ENCODE results near the gene SLC22A12. TPM values are rescaled to one million over a fixed set of nuclear protein-coding genes. Genes with fewer than 3 reads are reported as not detected.

Gene SLC22A12
- total RNA-seq, 1 experiment from 2014 or later = not detected

GRCh38 chr11:64614917-64615316 lies 23.9 kb downstream of the SLC22A12 start:
- POLR2A ChIA-PET (ENCODE audit: unreplicated experiment) = no interaction called here
- H3K27me3 ChIP-seq (ENCODE audit: low read length) = 0 out of 2 replicates have a peak, but pooled peaks cover 11% of the 10 kb centered on the region
- no peaks in the 10 kb centered on the region for H4K20me1 ChIP-seq (ENCODE audit: low read length)
- H3K79me2 ChIP-seq (ENCODE audit: low read length) = no peaks in the 10 kb centered on the region
- H3K9me3 ChIP-seq (ENCODE audit: low read length) = no peaks in the 10 kb centered on the region
- no TSS peak for BruUV-seq (replicated peaks)
- no peaks in the 10 kb centered on the region for H3K9me2 ChIP-seq (replicated peaks; ENCODE audit: low read length)
- no peak overlapping the region for H3K4me2 ChIP-seq (ENCODE audit: low read length)
- intact Hi-C loops (cut with micrococcal nuclease) = no loop called here
- no peak for ATAC-seq
- DNase-seq = no peak
- no peaks in the 10 kb centered on the region for H3K36me3 ChIP-seq (ENCODE audit: low read depth, low read length)
- CTCF ChIA-PET = no interaction called here
- H3K4me3 ChIP-seq (ENCODE audit: low read length) = no peak overlapping the region
- H3K4me1 ChIP-seq (ENCODE audit: insufficient read depth, low read length) = no peaks in the 10 kb centered on the region
- H3K27ac ChIP-seq (ENCODE audit: low read length) = no peak overlapping the region
- H2AFZ ChIP-seq (ENCODE audit: low read length) = no peak overlapping the region
- no peak overlapping the region for H3K9ac ChIP-seq (ENCODE audit: low read length)
- TF ChIP-seq CTCF (conservative IDR thresholded peaks at IDR 0.05; ENCODE audit: low read depth, low read length) (no peak), EZH2phosphoT487 (IDR thresholded peaks at IDR 0.05; ENCODE audit: borderline replicate concordance, low read length) (no peak), EZH2 (IDR thresholded peaks at IDR 0.05; ENCODE audit: low read length, unreplicated experiment) (no peak)
- no peaks in the 10 kb centered on the region for H3F3A ChIP-seq (ENCODE audit: low read length, unreplicated experiment)

GRCh38 chr11:64616817-64617216 lies 25.8 kb downstream of the SLC22A12 start:
- no TSS peak for BruUV-seq (replicated peaks)

More at GRCh38 chr11:64616817-64617216, 25.8 kb downstream of the SLC22A12 start:
- Histone ChIP-seq H3K79me2 (ENCODE audit: low read length) (no peaks in the 10 kb centered on the region), H3K9me2 (replicated peaks; ENCODE audit: low read length) (no peaks in the 10 kb centered on the region), H3K9me3 (ENCODE audit: low read length) (no peaks in the 10 kb centered on the region), H3K4me1 (ENCODE audit: insufficient read depth, low read length) (no peaks in the 10 kb centered on the region), H3K36me3 (ENCODE audit: low read depth, low read length) (no peaks in the 10 kb centered on the region), H3K4me3 (ENCODE audit: low read length) (no peak overlapping the region), H3K9ac (ENCODE audit: low read length) (no peak overlapping the region), H2AFZ (ENCODE audit: low read length) (no peak overlapping the region), H3K27ac (ENCODE audit: low read length) (no peak overlapping the region), H3K4me2 (ENCODE audit: low read length) (no peak overlapping the region), H3F3A (ENCODE audit: low read length, unreplicated experiment) (no peaks in the 10 kb centered on the region), H4K20me1 (ENCODE audit: low read length) (no peaks in the 10 kb centered on the region), H3K27me3 (ENCODE audit: low read length) (0 out of 2 replicates have a peak, but pooled peaks cover 11% of the 10 kb centered on the region)
- ChIA-PET POLR2A (ENCODE audit: unreplicated experiment) (no interaction called here), CTCF (no interaction called here)
- no peak for ATAC-seq
- no peak for DNase-seq
- TF ChIP-seq EZH2 (IDR thresholded peaks at IDR 0.05; ENCODE audit: low read length, unreplicated experiment) (no peak), EZH2phosphoT487 (IDR thresholded peaks at IDR 0.05; ENCODE audit: borderline replicate concordance, low read length) (no peak), CTCF (conservative IDR thresholded peaks at IDR 0.05; ENCODE audit: low read depth, low read length) (no peak)
- intact Hi-C loops (cut with micrococcal nuclease) = no loop called here
